Measurements from ENCODE around the gene TMEM38A.

DNA sequence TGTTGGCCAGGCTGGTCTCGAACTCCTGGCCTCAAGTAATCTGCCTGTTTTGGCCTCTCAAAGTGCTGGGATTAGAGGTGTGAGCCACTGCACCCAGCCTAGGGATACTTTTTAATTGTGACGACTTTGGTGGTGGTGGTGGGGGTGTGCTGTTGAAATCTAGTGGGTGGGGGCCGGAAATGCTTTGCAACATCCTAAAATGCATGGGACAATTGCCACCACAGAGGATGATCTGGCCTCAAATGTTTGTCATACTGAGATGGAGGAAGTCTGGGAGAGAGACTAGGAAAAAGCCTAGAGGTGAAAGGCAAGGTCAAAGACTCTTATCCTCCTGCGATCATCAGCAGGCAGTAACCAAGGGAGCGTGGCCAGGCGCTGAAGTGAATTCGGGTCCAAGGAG, 60.1 kb downstream of the TMEM38A start:
- no peak for TF ChIP-seq CTCF (IDR thresholded peaks at IDR 0.05; ENCODE audit: poor library complexity, severe bottlenecking)
- TF ChIP-seq EZH2 (IDR thresholded peaks at IDR 0.05; ENCODE audit: borderline replicate concordance, insufficient read depth, low read length, poor library complexity, severe bottlenecking): no peak
- TF ChIP-seq EP300 (conservative IDR thresholded peaks at IDR 0.05; ENCODE audit: poor library complexity, severe bottlenecking): no peak
- no peak for TF ChIP-seq TAF1 (IDR thresholded peaks at IDR 0.05; ENCODE audit: low read depth)
- TF ChIP-seq POLR2AphosphoS5 (IDR thresholded peaks at IDR 0.05): no peak
- no peak for TF ChIP-seq RAD21 (conservative IDR thresholded peaks at IDR 0.05)
- TF ChIP-seq, protein P1, sequence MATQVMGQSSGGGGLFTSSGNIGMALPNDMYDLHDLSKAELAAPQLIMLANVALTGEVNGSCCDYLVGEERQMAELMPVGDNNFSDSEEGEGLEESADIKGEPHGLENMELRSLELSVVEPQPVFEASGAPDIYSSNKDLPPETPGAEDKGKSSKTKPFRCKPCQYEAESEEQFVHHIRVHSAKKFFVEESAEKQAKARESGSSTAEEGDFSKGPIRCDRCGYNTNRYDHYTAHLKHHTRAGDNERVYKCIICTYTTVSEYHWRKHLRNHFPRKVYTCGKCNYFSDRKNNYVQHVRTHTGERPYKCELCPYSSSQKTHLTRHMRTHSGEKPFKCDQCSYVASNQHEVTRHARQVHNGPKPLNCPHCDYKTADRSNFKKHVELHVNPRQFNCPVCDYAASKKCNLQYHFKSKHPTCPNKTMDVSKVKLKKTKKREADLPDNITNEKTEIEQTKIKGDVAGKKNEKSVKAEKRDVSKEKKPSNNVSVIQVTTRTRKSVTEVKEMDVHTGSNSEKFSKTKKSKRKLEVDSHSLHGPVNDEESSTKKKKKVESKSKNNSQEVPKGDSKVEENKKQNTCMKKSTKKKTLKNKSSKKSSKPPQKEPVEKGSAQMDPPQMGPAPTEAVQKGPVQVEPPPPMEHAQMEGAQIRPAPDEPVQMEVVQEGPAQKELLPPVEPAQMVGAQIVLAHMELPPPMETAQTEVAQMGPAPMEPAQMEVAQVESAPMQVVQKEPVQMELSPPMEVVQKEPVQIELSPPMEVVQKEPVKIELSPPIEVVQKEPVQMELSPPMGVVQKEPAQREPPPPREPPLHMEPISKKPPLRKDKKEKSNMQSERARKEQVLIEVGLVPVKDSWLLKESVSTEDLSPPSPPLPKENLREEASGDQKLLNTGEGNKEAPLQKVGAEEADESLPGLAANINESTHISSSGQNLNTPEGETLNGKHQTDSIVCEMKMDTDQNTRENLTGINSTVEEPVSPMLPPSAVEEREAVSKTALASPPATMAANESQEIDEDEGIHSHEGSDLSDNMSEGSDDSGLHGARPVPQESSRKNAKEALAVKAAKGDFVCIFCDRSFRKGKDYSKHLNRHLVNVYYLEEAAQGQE (IDR thresholded peaks at IDR 0.05; ENCODE audit: borderline replicate concordance): no peak
- no peak for TF ChIP-seq MXI1 (conservative IDR thresholded peaks at IDR 0.05; ENCODE audit: poor library complexity, severe bottlenecking)

Measured in neural cell (in vitro differentiated cells).